Measurements from ENCODE around the gene IFIH1. TPM values are rescaled to one million over a fixed set of nuclear protein-coding genes. Genes with fewer than 3 reads are reported as not detected.

IFIH1 gene
- total RNA-seq, 1 experiment from 2014 or later: 4.7 TPM

DNA sequence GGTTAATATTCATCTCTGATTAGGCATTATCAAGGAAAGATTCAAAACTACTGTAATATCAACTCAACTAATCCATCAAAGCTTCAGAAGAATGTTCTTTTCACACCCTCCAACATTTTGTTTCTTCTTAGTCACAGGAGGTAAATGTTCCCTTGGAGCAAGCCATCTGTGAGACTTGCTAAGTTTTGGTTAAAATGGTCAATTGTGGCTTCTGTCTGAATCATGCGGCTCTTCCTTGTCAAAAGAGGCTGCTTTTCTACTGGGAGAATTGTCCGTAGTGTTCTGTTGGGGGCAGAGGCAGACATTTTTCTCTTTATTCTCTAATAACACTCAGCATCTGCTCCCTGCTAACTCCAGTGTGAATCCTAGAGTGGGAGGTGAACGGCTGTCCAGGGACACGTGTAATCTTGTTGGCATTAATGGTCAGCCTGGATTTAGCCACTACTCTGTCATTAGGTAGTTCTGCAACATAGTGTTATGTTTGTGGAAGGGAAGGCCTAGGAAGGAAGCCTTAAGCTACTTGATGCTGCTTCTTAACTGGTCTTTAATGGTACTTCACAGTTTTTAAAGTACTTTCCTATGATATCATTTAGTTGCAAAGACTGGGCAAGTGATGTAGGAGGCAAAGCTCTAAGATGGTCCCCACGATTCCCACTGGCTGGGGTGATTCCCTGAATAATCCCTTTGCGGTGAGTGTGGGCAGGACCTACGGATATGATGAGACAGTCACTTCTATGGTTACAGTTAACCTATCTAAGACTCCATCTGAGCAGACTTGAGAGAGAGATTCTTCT, 52.6 kb downstream of the IFIH1 start:
- BruUV-seq (replicated peaks): no TSS peak
- Histone ChIP-seq H3K9me3 (ENCODE audit: insufficient read depth, low read depth) (no peaks in the 10 kb centered on the region), H3K4me1 (replicated peaks; ENCODE audit: insufficient read depth) (no peaks in the 10 kb centered on the region; the same call in 1 of the 2 replicates), H3K27ac (no peak overlapping the region), H2AFZ (no peak overlapping the region), H3K4me2 (no peak overlapping the region), H3K9me2 (ENCODE audit: insufficient read depth) (no peaks in the 10 kb centered on the region), H3F3A (ENCODE audit: insufficient read depth, low read depth) (no peaks in the 10 kb centered on the region), H3K36me3 (ENCODE audit: low read depth) (no peaks in the 10 kb centered on the region), H3K27me3 (ENCODE audit: insufficient read depth, low read depth) (no peaks in the 10 kb centered on the region), H3K79me2 (ENCODE audit: low read depth) (no peaks in the 10 kb centered on the region), H3K4me3 (no peak overlapping the region), H4K20me1 (ENCODE audit: insufficient read depth) (no peaks in the 10 kb centered on the region)
- CTCF ChIA-PET: no interaction called here
- intact Hi-C loops (cut with micrococcal nuclease; ENCODE audit: unreplicated experiment): no loop called here
- no peak for DNase-seq
- TF ChIP-seq EZH2 (IDR thresholded peaks at IDR 0.05; ENCODE audit: low read depth): no peak
- TF ChIP-seq CTCF (conservative IDR thresholded peaks at IDR 0.05): no peak
- POLR2A ChIA-PET (ENCODE audit: unreplicated experiment): no interaction called here

- H3K27ac ChIP-seq: no peak overlapping the region
Observed at GRCh38 chr2:162261032-162261945, 57.2 kb downstream of the IFIH1 start.

More at GRCh38 chr2:162261032-162261945, 57.2 kb downstream of the IFIH1 start:
- CTCF ChIA-PET: no interaction called here
- Histone ChIP-seq H3K9me2 (ENCODE audit: insufficient read depth) (no peaks in the 10 kb centered on the region), H3F3A (ENCODE audit: insufficient read depth, low read depth) (no peaks in the 10 kb centered on the region), H3K9me3 (ENCODE audit: insufficient read depth, low read depth) (no peaks in the 10 kb centered on the region), H3K79me2 (ENCODE audit: low read depth) (no peaks in the 10 kb centered on the region), H3K4me2 (no peak overlapping the region), H3K4me3 (no peak overlapping the region), H4K20me1 (ENCODE audit: insufficient read depth) (no peaks in the 10 kb centered on the region), H2AFZ (0 out of 2 replicates have a peak overlapping the region, but pooled peaks have one; percentile 27), H3K36me3 (ENCODE audit: low read depth) (no peaks in the 10 kb centered on the region), H3K27me3 (ENCODE audit: insufficient read depth, low read depth) (no peaks in the 10 kb centered on the region), H3K4me1 (replicated peaks; ENCODE audit: insufficient read depth) (no peaks in the 10 kb centered on the region; the same call in 1 of the 2 replicates)
- POLR2A ChIA-PET (ENCODE audit: unreplicated experiment): no interaction called here
- intact Hi-C loops (cut with micrococcal nuclease; ENCODE audit: unreplicated experiment): no loop called here
- BruUV-seq (replicated peaks): no TSS peak
- DNase-seq: peak in 1 of 2 experiments; percentile 22
- TF ChIP-seq EZH2 (IDR thresholded peaks at IDR 0.05; ENCODE audit: low read depth): no peak
- TF ChIP-seq CTCF (conservative IDR thresholded peaks at IDR 0.05): no peak

Data from PC-9 (cell line).